Sigmoid colon (tissue), 7 donors: ENCODE data around the gene MBP. TPM values are rescaled to one million over a fixed set of nuclear protein-coding genes. Genes with fewer than 3 reads are reported as not detected.

Experiments used
- DNase-seq: peaks from one replicate; pipeline ENCODE4 v3.0.0-alpha.2; 2019
- H3K27ac ChIP-seq, 4 donors: fragments of 200-600 bp; sonication (generic); one replicate each; pipeline ENCODE4 v1.5.1; 2016 to 2019; ENCODE audit warnings: mild to moderate bottlenecking in 1 of 4
- H3K27me3 ChIP-seq, 3 donors: fragments of 200-600 bp; sonication (generic); one replicate each; pipeline ENCODE4 v1.5.1; 2019; ENCODE audit warnings: mild to moderate bottlenecking in 1 of 3
- H3K36me3 ChIP-seq, 4 donors: fragments of 200-600 bp; sonication (generic); one replicate each; pipeline ENCODE4 v1.5.1; 2016 to 2019
- H3K4me1 ChIP-seq, 4 donors: fragments of 200-600 bp; sonication (generic); one replicate each; pipeline ENCODE4 v1.5.1; 2017 to 2019
- H3K4me3 ChIP-seq, 4 donors: fragments of 200-600 bp; sonication (generic); one replicate each; pipeline ENCODE4 v1.5.1; 2017 to 2019; ENCODE audit warnings: mild to moderate bottlenecking in 2 of 4, moderate library complexity in 1 of 4
- H3K9me3 ChIP-seq, 4 donors: fragments of 200-600 bp in 3 of 4; sonication (generic) in 3 of 4; one replicate each; pipeline versions ENCODE4 v1.5.1 to v1.6.1; 2013 to 2019
- CTCF ChIP-seq, 4 experiments: fragments of 450-650 bp in 3 of 4; fragments of 200-600 bp in 1 of 4; IDR thresholded peaks; one replicate each; pipeline ENCODE4 v1.5.1; 2016 to 2019; ENCODE audit warnings: antibody characterized with exemption in 4 of 4, mild to moderate bottlenecking in 3 of 4, moderate library complexity in 2 of 4
- EP300 ChIP-seq, 4 donors: sonication (generic); formaldehyde crosslinking; IDR thresholded peaks; one replicate each; pipeline ENCODE4 v1.6.1; 2017; ENCODE audit warnings: antibody characterized with exemption in 4 of 4
- POLR2A ChIP-seq, 2 donors: fragments of 450-650 bp; IDR thresholded peaks; one replicate each; pipeline ENCODE4 v1.6.1; 2016; ENCODE audit warnings: antibody characterized with exemption in 2 of 2, mild to moderate bottlenecking in 2 of 2, moderate library complexity in 2 of 2
- POLR2AphosphoS5 ChIP-seq, 4 donors: sonication (generic); formaldehyde crosslinking; IDR thresholded peaks; one replicate each; pipeline ENCODE4 v1.6.1; 2017; ENCODE audit warnings: antibody characterized with exemption in 4 of 4
- WGBS, 2 donors: extraction: QIAGEN DNeasy Blood & Tissue Kit; methylation state at CpG; one replicate each; pipeline ENCODE4 v1.1.7; 2013; 5-methylcytosine and 5-hydroxymethylcytosine counted together
- intact Hi-C: fragments of 100-400 bp; cut with DNase I; formaldehyde crosslinking; loops from one replicate; pipeline ENCODE4 v1.15.1; 2023
- polyA plus RNA-seq, 3 donors: library from polyadenylated mRNA; stranded (reverse); fragments of 200-250 nt; gene quantifications; one replicate each; pipeline ENCODE4 v1.2.3, GENCODE V29; 2013
- total RNA-seq, 4 donors: library from RNA; depleted of rRNA; stranded (reverse); fragments of >200 nt; gene quantifications; one replicate each; pipeline ENCODE4 v1.1.0, GENCODE V29; 2016
- donor health status: healthy with polysubstance abuse.
- donor health status: Bipolar disorder and iron deficiency.
- donor health status: healthy.

MBP gene
- 10 to 100 TPM; 24.0 to 30.7 (median 27.4) TPM for total RNA-seq
- 10 to 100 TPM; 18.3 to 22.2 (median 20.6) TPM for polyA plus RNA-seq

- H3K4me3 ChIP-seq: peak within 1 kb of the TSS; percentile 51 to 75 (median 59)
- peak within 1 kb of the TSS; percentile 78 to 90 (median 86) for H3K27ac ChIP-seq
- no peaks in the 10 kb centered on the region for H3K9me3 ChIP-seq
- peak; percentile 82 for DNase-seq
- H3K27me3 ChIP-seq: peaks cover 16 to 50% (median 24%) of the 10 kb centered on the region in 3 donors
- H3K36me3 ChIP-seq: no peaks in the 10 kb centered on the region
- TF ChIP-seq EP300 (IDR thresholded peaks at IDR 0.05): no peak
- TF ChIP-seq CTCF (IDR thresholded peaks at IDR 0.05): no peak
- TF ChIP-seq POLR2AphosphoS5 (IDR thresholded peaks at IDR 0.05): peak in 3 of 4 donors; percentile 22 to 53 (median 50)
- peak in 1 of 2 donors; percentile 8 for TF ChIP-seq POLR2A (IDR thresholded peaks at IDR 0.05)
- peaks cover 0 to 51% (median 41%) of the 10 kb centered on the region in 4 donors for H3K4me1 ChIP-seq
- WGBS, 2 donors: 1% methylated on average over 88 of the region's 88 CpGs
- intact Hi-C loops: no loop called here
Measured at GRCh38 chr18:77132369-77133050, at the start of gene MBP. TSS of gene MBP (minus strand) at chr18:77132783. CDS start at chr18:77105261, 27,522 bp downstream.

DNA sequence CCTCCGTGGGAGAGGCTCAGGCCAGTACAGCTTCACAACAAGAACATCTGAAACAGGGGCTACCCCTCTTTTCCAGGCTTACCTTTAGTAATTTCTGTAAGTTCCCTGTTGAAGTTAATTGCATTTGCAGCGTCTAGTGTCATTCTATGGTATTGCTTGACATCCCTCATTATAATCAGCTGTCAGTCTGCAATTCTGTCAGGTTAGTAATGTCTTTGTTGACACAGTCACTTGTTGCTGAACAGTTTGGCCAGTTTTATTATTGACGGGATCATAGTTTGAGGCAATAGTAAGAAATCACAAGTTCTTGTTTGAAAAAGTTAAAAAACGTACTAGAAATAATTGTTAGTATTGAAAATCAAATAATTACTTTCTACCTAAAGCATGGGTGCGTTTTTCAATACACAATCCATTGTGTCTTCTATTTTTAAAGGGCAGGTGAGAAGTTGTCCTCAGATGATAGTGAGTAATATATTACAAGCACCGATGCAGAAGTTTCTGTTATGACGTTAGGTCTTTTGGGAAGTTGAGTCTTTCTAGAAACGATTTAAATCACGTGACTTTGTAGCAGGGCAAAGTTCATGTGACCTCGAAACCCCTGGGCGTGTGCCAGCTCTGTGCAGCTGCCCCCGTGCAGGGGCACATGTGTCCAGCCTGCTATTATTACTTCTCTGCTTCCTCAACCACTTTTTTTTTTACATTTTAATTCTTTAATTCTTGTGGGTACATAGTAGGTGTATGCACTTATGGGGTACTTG, 49.5 kb upstream of the MBP start:
- H3K4me3 ChIP-seq: no peak overlapping the region
- H3K27me3 ChIP-seq: no peaks in the 10 kb centered on the region
- H3K4me1 ChIP-seq: no peaks in the 10 kb centered on the region
- 20 to 64% methylated on average over 12 of the region's 12 CpGs for WGBS, 2 donors
- no peaks in the 10 kb centered on the region for H3K36me3 ChIP-seq
- TF ChIP-seq EP300 (IDR thresholded peaks at IDR 0.05) (no peak), POLR2A (IDR thresholded peaks at IDR 0.05) (no peak), CTCF (IDR thresholded peaks at IDR 0.05) (no peak), POLR2AphosphoS5 (IDR thresholded peaks at IDR 0.05) (no peak)
- no peak for DNase-seq
- no peaks in the 10 kb centered on the region for H3K9me3 ChIP-seq
- intact Hi-C loops: no loop called here
- no peak overlapping the region for H3K27ac ChIP-seq

GRCh38 chr18:77178559-77178958, 46.0 kb upstream of the MBP start:
- Histone ChIP-seq H3K4me3 (no peak overlapping the region), H3K9me3 (no peaks in the 10 kb centered on the region), H3K4me1 (no peaks in the 10 kb centered on the region), H3K27ac (no peak overlapping the region), H3K27me3 (no peaks in the 10 kb centered on the region), H3K36me3 (no peaks in the 10 kb centered on the region)
- intact Hi-C loops: no loop called here
- TF ChIP-seq CTCF (IDR thresholded peaks at IDR 0.05): no peak
- TF ChIP-seq POLR2AphosphoS5 (IDR thresholded peaks at IDR 0.05): no peak
- TF ChIP-seq POLR2A (IDR thresholded peaks at IDR 0.05): no peak
- no peak for TF ChIP-seq EP300 (IDR thresholded peaks at IDR 0.05)
- 60 to 85% methylated on average over 7 of the region's 7 CpGs for WGBS, 2 donors
- DNase-seq: no peak

- 66 to 88% methylated on average over 1 of the region's 1 CpG for WGBS, 2 donors
- Histone ChIP-seq H3K27ac (no peak overlapping the region), H3K36me3 (no peaks in the 10 kb centered on the region), H3K9me3 (no peaks in the 10 kb centered on the region), H3K4me3 (no peak overlapping the region), H3K4me1 (no peaks in the 10 kb centered on the region), H3K27me3 (no peaks in the 10 kb centered on the region)
- no peak for DNase-seq
- no peak for TF ChIP-seq POLR2A (IDR thresholded peaks at IDR 0.05)
- intact Hi-C loops: no loop called here
Measured at GRCh38 chr18:77177009-77177408, 44.4 kb upstream of the MBP start.

DNA sequence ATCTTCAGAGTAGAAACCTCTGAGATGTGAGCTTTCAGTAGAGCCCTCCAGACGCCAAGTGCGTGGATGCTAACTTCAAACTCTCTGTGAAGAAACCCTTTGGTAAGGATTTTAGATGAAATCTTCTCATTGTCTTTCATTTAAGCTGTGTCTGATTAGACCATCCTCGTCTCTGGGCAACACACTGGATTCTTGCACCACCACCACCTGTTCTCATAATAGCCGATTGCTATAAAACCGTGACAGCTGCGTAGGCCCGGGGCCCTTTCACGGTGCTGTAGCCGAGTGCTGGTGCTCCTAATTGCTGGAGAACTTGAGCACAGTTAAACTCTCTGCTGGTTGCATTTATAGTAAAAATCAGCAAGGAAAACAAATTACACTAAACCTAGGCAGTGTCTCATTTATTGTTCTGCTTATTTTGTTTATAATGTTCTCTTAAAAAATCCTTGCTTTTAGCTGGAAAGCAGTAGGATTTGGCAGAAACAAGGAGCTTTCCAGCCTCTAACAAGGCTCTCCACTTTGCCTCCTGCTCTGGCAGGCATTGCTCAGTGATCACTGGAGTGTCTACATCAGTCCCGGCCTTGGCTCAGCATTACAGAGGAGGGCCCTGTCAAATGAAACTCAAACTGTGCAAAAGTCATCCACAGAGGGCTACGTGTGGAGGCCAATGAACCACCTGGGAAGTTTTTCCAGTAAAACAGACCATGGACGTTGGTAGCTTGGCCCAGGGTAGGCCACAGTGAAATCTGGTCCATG, 40.9 kb upstream of the MBP start:
- H3K9me3 ChIP-seq: no peaks in the 10 kb centered on the region
- WGBS, 2 donors: 64 to 72% methylated on average over 12 of the region's 12 CpGs
- DNase-seq: no peak
- no peaks in the 10 kb centered on the region for H3K36me3 ChIP-seq
- no peak overlapping the region for H3K27ac ChIP-seq
- no peaks in the 10 kb centered on the region for H3K27me3 ChIP-seq
- no peak overlapping the region for H3K4me3 ChIP-seq
- no peaks in the 10 kb centered on the region for H3K4me1 ChIP-seq
- TF ChIP-seq EP300 (IDR thresholded peaks at IDR 0.05) (no peak), POLR2A (IDR thresholded peaks at IDR 0.05) (no peak), CTCF (IDR thresholded peaks at IDR 0.05) (no peak), POLR2AphosphoS5 (IDR thresholded peaks at IDR 0.05) (no peak)
- intact Hi-C loops: no loop called here
